H1 (cell line): Measurements from ENCODE around the gene KANSL1L. TPM values are rescaled to one million over a fixed set of nuclear protein-coding genes. Genes with fewer than 3 reads are reported as not detected.

Experiments used
- EGR1 ChIP-seq: IDR thresholded peaks from 2 replicates; pipeline ENCODE4 v1.6.1; 2011; ENCODE audit warnings: low read depth, low read length, borderline replicate concordance
- RFX5 ChIP-seq: IDR thresholded peaks from 2 replicates; pipeline ENCODE4 v1.6.1; 2011; ENCODE audit warnings: low read depth, low read length, improper control_type of control experiment, borderline replicate concordance
- TEAD4 ChIP-seq: IDR thresholded peaks from 2 replicates; pipeline ENCODE4 v1.6.1; 2012; ENCODE audit warnings: low read depth, low read length, inconsistent platforms, mixed read lengths
- polyA plus RNA-seq, 7 experiments: library from polyadenylated mRNA; depleted of rRNA in 3 of 7; stranded (reverse) in 5 of 7; unstranded in 2 of 7; fragments of >200 nt in 5 of 7; fragments of 200-250 nt in 2 of 7; gene quantifications; 1 replicate in 5 of 7; 2 replicates in 1 of 7; 4 replicates in 1 of 7; pipeline versions ENCODE4 v1.2.1 to v1.2.3, GENCODE V29; 2011 to 2013; ENCODE audit warnings: missing spikeins in 2 of 7, mixed read lengths in 2 of 7
- total RNA-seq: library from RNA; stranded (reverse); fragmentation: NEBNext Ultra II Directional; extraction: Animal tissue kit (Norgen Biotek cat#: 25700); gene quantifications from 2 replicates; pipeline ENCODE4 v1.2.1, GENCODE V29; 2021
- TF ChIP-seq, protein P1 (sequence below): fragments of 300-600 bp; sonication (generic); IDR thresholded peaks from 2 replicates; pipeline ENCODE4 v1.7.1; 2012; ENCODE audit warnings: low read length, moderate library complexity, mild to moderate bottlenecking, inconsistent platforms; ENCODE audit not compliant: insufficient replicate concordance

KANSL1L gene
- total and polyA plus RNA-seq, 2 of the 8 experiments (the other 6 are each of a cell fraction or from before 2014, with no cell fraction given): 5.4 to 17.2 TPM

DNA sequence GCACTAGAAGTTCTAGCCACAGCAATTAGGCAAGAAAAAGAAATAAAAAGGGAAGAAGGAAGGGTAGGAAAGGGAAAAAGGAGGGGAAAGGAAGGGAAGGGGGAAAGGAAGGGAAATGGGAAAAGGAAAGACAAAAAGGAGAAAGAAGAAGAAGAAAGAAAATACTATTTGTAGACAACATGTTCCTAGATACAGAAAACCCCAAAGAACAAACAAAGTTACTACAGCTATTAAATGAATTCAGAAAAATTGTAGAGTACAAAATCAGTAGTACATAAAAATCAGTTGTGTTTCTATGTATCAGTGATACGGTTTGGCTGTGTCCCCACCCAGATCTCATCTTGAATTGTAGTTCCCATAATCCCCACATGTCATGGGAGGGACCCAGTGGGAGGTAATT is 116.5 kb downstream of the KANSL1L start (continued):
- TF ChIP-seq, protein P1, sequence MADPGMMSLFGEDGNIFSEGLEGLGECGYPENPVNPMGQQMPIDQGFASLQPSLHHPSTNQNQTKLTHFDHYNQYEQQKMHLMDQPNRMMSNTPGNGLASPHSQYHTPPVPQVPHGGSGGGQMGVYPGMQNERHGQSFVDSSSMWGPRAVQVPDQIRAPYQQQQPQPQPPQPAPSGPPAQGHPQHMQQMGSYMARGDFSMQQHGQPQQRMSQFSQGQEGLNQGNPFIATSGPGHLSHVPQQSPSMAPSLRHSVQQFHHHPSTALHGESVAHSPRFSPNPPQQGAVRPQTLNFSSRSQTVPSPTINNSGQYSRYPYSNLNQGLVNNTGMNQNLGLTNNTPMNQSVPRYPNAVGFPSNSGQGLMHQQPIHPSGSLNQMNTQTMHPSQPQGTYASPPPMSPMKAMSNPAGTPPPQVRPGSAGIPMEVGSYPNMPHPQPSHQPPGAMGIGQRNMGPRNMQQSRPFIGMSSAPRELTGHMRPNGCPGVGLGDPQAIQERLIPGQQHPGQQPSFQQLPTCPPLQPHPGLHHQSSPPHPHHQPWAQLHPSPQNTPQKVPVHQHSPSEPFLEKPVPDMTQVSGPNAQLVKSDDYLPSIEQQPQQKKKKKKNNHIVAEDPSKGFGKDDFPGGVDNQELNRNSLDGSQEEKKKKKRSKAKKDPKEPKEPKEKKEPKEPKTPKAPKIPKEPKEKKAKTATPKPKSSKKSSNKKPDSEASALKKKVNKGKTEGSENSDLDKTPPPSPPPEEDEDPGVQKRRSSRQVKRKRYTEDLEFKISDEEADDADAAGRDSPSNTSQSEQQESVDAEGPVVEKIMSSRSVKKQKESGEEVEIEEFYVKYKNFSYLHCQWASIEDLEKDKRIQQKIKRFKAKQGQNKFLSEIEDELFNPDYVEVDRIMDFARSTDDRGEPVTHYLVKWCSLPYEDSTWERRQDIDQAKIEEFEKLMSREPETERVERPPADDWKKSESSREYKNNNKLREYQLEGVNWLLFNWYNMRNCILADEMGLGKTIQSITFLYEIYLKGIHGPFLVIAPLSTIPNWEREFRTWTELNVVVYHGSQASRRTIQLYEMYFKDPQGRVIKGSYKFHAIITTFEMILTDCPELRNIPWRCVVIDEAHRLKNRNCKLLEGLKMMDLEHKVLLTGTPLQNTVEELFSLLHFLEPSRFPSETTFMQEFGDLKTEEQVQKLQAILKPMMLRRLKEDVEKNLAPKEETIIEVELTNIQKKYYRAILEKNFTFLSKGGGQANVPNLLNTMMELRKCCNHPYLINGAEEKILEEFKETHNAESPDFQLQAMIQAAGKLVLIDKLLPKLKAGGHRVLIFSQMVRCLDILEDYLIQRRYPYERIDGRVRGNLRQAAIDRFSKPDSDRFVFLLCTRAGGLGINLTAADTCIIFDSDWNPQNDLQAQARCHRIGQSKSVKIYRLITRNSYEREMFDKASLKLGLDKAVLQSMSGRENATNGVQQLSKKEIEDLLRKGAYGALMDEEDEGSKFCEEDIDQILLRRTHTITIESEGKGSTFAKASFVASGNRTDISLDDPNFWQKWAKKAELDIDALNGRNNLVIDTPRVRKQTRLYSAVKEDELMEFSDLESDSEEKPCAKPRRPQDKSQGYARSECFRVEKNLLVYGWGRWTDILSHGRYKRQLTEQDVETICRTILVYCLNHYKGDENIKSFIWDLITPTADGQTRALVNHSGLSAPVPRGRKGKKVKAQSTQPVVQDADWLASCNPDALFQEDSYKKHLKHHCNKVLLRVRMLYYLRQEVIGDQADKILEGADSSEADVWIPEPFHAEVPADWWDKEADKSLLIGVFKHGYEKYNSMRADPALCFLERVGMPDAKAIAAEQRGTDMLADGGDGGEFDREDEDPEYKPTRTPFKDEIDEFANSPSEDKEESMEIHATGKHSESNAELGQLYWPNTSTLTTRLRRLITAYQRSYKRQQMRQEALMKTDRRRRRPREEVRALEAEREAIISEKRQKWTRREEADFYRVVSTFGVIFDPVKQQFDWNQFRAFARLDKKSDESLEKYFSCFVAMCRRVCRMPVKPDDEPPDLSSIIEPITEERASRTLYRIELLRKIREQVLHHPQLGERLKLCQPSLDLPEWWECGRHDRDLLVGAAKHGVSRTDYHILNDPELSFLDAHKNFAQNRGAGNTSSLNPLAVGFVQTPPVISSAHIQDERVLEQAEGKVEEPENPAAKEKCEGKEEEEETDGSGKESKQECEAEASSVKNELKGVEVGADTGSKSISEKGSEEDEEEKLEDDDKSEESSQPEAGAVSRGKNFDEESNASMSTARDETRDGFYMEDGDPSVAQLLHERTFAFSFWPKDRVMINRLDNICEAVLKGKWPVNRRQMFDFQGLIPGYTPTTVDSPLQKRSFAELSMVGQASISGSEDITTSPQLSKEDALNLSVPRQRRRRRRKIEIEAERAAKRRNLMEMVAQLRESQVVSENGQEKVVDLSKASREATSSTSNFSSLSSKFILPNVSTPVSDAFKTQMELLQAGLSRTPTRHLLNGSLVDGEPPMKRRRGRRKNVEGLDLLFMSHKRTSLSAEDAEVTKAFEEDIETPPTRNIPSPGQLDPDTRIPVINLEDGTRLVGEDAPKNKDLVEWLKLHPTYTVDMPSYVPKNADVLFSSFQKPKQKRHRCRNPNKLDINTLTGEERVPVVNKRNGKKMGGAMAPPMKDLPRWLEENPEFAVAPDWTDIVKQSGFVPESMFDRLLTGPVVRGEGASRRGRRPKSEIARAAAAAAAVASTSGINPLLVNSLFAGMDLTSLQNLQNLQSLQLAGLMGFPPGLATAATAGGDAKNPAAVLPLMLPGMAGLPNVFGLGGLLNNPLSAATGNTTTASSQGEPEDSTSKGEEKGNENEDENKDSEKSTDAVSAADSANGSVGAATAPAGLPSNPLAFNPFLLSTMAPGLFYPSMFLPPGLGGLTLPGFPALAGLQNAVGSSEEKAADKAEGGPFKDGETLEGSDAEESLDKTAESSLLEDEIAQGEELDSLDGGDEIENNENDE: no peak
- TF ChIP-seq TEAD4 (no peak), RFX5 (no peak), EGR1 (no peak)
